SJCRH30 (cell line): Measurements from ENCODE around the gene CCNY. TPM values are rescaled to one million over a fixed set of nuclear protein-coding genes. Genes with fewer than 3 reads are reported as not detected.

Experiments used
- DNase-seq, 2 experiments: peaks; one replicate each; pipeline ENCODE4 v3.0.0-alpha.2; 2015 to 2020
- H3K27ac ChIP-seq: fragments of 250-450 bp; sonication (Bioruptor Pico); 2 replicates; pipeline ENCODE4 v1.5.1; 2020; ENCODE audit warnings: mild to moderate bottlenecking, moderate library complexity
- H3K27me3 ChIP-seq: fragments of 250-450 bp; sonication (Bioruptor Pico); 2 replicates; pipeline ENCODE4 v1.5.1; 2020; ENCODE audit warnings: mild to moderate bottlenecking, moderate library complexity
- H3K36me3 ChIP-seq: fragments of 250-450 bp; sonication (Bioruptor Pico); 2 replicates; pipeline ENCODE4 v1.5.1; 2020; ENCODE audit warnings: mild to moderate bottlenecking, moderate library complexity
- H3K4me1 ChIP-seq: fragments of 250-450 bp; sonication (Bioruptor Pico); 2 replicates; pipeline ENCODE4 v1.5.1; 2020; ENCODE audit warnings: mild to moderate bottlenecking, moderate library complexity
- H3K4me3 ChIP-seq: fragments of 250-450 bp; sonication (Bioruptor Pico); 2 replicates; pipeline ENCODE4 v1.5.1; 2020; ENCODE audit warnings: mild to moderate bottlenecking, moderate library complexity
- H3K9me3 ChIP-seq: fragments of 250-450 bp; sonication (Bioruptor Pico); replicated peaks from 2 replicates; pipeline ENCODE4 v1.5.1; 2020; ENCODE audit warnings: mild to moderate bottlenecking, moderate library complexity
- total RNA-seq: library from RNA; depleted of rRNA; stranded (reverse); fragments of >200 nt; shearing (Covaris generic); gene quantifications from 2 replicates; pipeline ENCODE4 v1.2.3, GENCODE V29; 2014

CCNY gene
- total RNA-seq, 1 experiment from 2014 or later, result 47.2 TPM

GRCh38 chr10:35355971-35356724 is 19.8 kb downstream of the CCNY start:
- Histone ChIP-seq H3K27me3 (no peaks in the 10 kb centered on the region), H3K4me1 (no peaks in the 10 kb centered on the region), H3K9me3 (no peaks in the 10 kb centered on the region), H3K4me3 (no peak overlapping the region), H3K27ac (no peak overlapping the region), H3K36me3 (no peaks in the 10 kb centered on the region)
- DNase-seq, result no peak

- no peak overlapping the region for H3K27ac ChIP-seq
- no peaks in the 10 kb centered on the region for H3K36me3 ChIP-seq
- H3K27me3 ChIP-seq, result no peaks in the 10 kb centered on the region
- H3K4me3 ChIP-seq, result no peak overlapping the region
- H3K4me1 ChIP-seq, result no peaks in the 10 kb centered on the region
- H3K9me3 ChIP-seq, result no peaks in the 10 kb centered on the region
- no peak for DNase-seq
These were observed 20.4 kb downstream of the CCNY start for GRCh38 chr10:35356725-35357092.

GRCh38 chr10:35359056-35359455 is 22.7 kb downstream of the CCNY start:
- H3K36me3 ChIP-seq, result no peaks in the 10 kb centered on the region
- no peaks in the 10 kb centered on the region for H3K4me1 ChIP-seq
- H3K27ac ChIP-seq, result no peak overlapping the region
- H3K9me3 ChIP-seq, result no peaks in the 10 kb centered on the region
- DNase-seq, result peak in 1 of 2 experiments; percentile 18
- H3K27me3 ChIP-seq, result no peaks in the 10 kb centered on the region
- no peak overlapping the region for H3K4me3 ChIP-seq

- Histone ChIP-seq H3K36me3 (no peaks in the 10 kb centered on the region), H3K9me3 (no peaks in the 10 kb centered on the region), H3K27ac (no peak overlapping the region), H3K27me3 (no peaks in the 10 kb centered on the region), H3K4me3 (no peak overlapping the region), H3K4me1 (no peaks in the 10 kb centered on the region)
- no peak for DNase-seq
These were observed 23.6 kb downstream of the CCNY start for GRCh38 chr10:35359873-35360272.

- Histone ChIP-seq H3K4me3 (no peak overlapping the region), H3K4me1 (no peaks in the 10 kb centered on the region), H3K27ac (no peak overlapping the region), H3K36me3 (no peaks in the 10 kb centered on the region), H3K27me3 (no peaks in the 10 kb centered on the region), H3K9me3 (no peaks in the 10 kb centered on the region)
- DNase-seq, result no peak
These were observed 26.5 kb downstream of the CCNY start for GRCh38 chr10:35362701-35363350.

GRCh38 chr10:35363587-35363986 is 27.3 kb downstream of the CCNY start:
- H3K27ac ChIP-seq, result no peak overlapping the region
- DNase-seq, result no peak
- H3K27me3 ChIP-seq, result no peaks in the 10 kb centered on the region
- no peak overlapping the region for H3K4me3 ChIP-seq
- no peaks in the 10 kb centered on the region for H3K9me3 ChIP-seq
- no peaks in the 10 kb centered on the region for H3K36me3 ChIP-seq
- peaks cover 5% of the 10 kb centered on the region for H3K4me1 ChIP-seq

GRCh38 chr10:35364808-35365207 is 28.5 kb downstream of the CCNY start:
- Histone ChIP-seq H3K4me3 (no peak overlapping the region), H3K9me3 (no peaks in the 10 kb centered on the region), H3K36me3 (no peaks in the 10 kb centered on the region), H3K27ac (no peak overlapping the region), H3K4me1 (peaks cover 12% of the 10 kb centered on the region), H3K27me3 (no peaks in the 10 kb centered on the region)
- DNase-seq, result no peak

- H3K9me3 ChIP-seq, result no peaks in the 10 kb centered on the region
- H3K4me1 ChIP-seq, result peaks cover 12% of the 10 kb centered on the region
- H3K36me3 ChIP-seq, result no peaks in the 10 kb centered on the region
- H3K27me3 ChIP-seq, result no peaks in the 10 kb centered on the region
- no peak for DNase-seq
- H3K27ac ChIP-seq, result no peak overlapping the region
- H3K4me3 ChIP-seq, result no peak overlapping the region
These were observed 29.7 kb downstream of the CCNY start for GRCh38 chr10:35365994-35366393.

GRCh38 chr10:35367107-35367859 is 31.0 kb downstream of the CCNY start:
- H3K36me3 ChIP-seq, result no peaks in the 10 kb centered on the region
- no peak overlapping the region for H3K27ac ChIP-seq
- no peak overlapping the region for H3K4me3 ChIP-seq
- no peaks in the 10 kb centered on the region for H3K9me3 ChIP-seq
- H3K4me1 ChIP-seq, result peaks cover 12% of the 10 kb centered on the region
- no peak for DNase-seq
- H3K27me3 ChIP-seq, result no peaks in the 10 kb centered on the region

- Histone ChIP-seq H3K9me3 (no peaks in the 10 kb centered on the region), H3K27ac (no peak overlapping the region), H3K4me3 (no peak overlapping the region), H3K4me1 (peaks cover 12% of the 10 kb centered on the region), H3K36me3 (no peaks in the 10 kb centered on the region), H3K27me3 (no peaks in the 10 kb centered on the region)
- no peak for DNase-seq
These were observed 31.7 kb downstream of the CCNY start for GRCh38 chr10:35367982-35368381.

- Histone ChIP-seq H3K9me3 (no peaks in the 10 kb centered on the region), H3K27ac (peak overlapping the region; percentile 37; the same call in 1 of the 2 replicates), H3K36me3 (no peaks in the 10 kb centered on the region), H3K4me1 (peaks cover 12% of the 10 kb centered on the region), H3K4me3 (no peak overlapping the region), H3K27me3 (no peaks in the 10 kb centered on the region)
- no peak for DNase-seq
These were observed 32.3 kb downstream of the CCNY start for GRCh38 chr10:35368485-35369048.

- peak; percentile 44 to 75 for DNase-seq
- no peaks in the 10 kb centered on the region for H3K36me3 ChIP-seq
- H3K4me3 ChIP-seq, result no peak overlapping the region
- peaks cover 12% of the 10 kb centered on the region for H3K4me1 ChIP-seq
- H3K27ac ChIP-seq, result peak overlapping the region; percentile 37; the same call in 1 of the 2 replicates
- H3K27me3 ChIP-seq, result no peaks in the 10 kb centered on the region
- H3K9me3 ChIP-seq, result no peaks in the 10 kb centered on the region
These were observed 32.8 kb downstream of the CCNY start for GRCh38 chr10:35369049-35369611.

GRCh38 chr10:35371731-35372130 is 35.4 kb downstream of the CCNY start:
- no peak for DNase-seq
- no peaks in the 10 kb centered on the region; the same call in 1 of the 2 replicates for H3K9me3 ChIP-seq
- no peaks in the 10 kb centered on the region for H3K27me3 ChIP-seq
- H3K4me1 ChIP-seq, result peaks cover 12% of the 10 kb centered on the region
- no peaks in the 10 kb centered on the region; the same call in 1 of the 2 replicates for H3K36me3 ChIP-seq
- no peak overlapping the region for H3K4me3 ChIP-seq
- no peak overlapping the region for H3K27ac ChIP-seq

GRCh38 chr10:35372329-35372728 is 36.0 kb downstream of the CCNY start:
- Histone ChIP-seq H3K4me3 (no peak overlapping the region), H3K27ac (no peak overlapping the region), H3K36me3 (no peaks in the 10 kb centered on the region; the same call in 1 of the 2 replicates), H3K9me3 (no peaks in the 10 kb centered on the region; the same call in 1 of the 2 replicates), H3K27me3 (no peaks in the 10 kb centered on the region), H3K4me1 (peaks cover 12% of the 10 kb centered on the region)
- DNase-seq, result no peak
